Thyroid gland (tissue), 4 donors: ENCODE results near the gene DCHS1.

Source experiments
- CTCF ChIP-seq, 6 experiments: fragments of 200-600 bp in 3 of 6; fragments of 450-650 bp in 3 of 6; sonication (generic) in 3 of 6; IDR thresholded peaks; one replicate each; pipeline ENCODE4 v1.5.1; 2016 to 2019; ENCODE audit warnings: antibody characterized with exemption in 6 of 6, mild to moderate bottlenecking in 2 of 6, inconsistent platforms in 1 of 6, moderate library complexity in 1 of 6
- POLR2A ChIP-seq, 2 donors: fragments of 450-650 bp; IDR thresholded peaks; one replicate each; pipeline ENCODE4 v1.6.1; 2017; ENCODE audit warnings: antibody characterized with exemption in 2 of 2, mild to moderate bottlenecking in 2 of 2, moderate library complexity in 1 of 2

GRCh38 chr11:6576471-6577373 is 78.9 kb downstream of the DCHS1 start:
- TF ChIP-seq CTCF (IDR thresholded peaks at IDR 0.05) (no peak), POLR2A (IDR thresholded peaks at IDR 0.05) (no peak)
